Breast epithelium (tissue), 4 donors: ENCODE results near the gene MED23. TPM values are rescaled to one million over a fixed set of nuclear protein-coding genes. Genes with fewer than 3 reads are reported as not detected.

ENCODE experiments used
- DNase-seq, 2 donors: peaks; one replicate each; pipeline ENCODE4 v3.0.0-alpha.2; 2019; ENCODE audit warnings: low spot score in 2 of 2
- H3K27ac ChIP-seq, 2 donors: fragments of 200-600 bp; sonication (generic) in 1 of 2; one replicate each; pipeline ENCODE4 v1.5.1; 2016 to 2019; ENCODE audit warnings: mild to moderate bottlenecking in 1 of 2
- H3K27me3 ChIP-seq, 2 donors: fragments of 200-600 bp; sonication (generic) in 1 of 2; one replicate each; pipeline versions ENCODE4 v1.5.1 to v1.6.0; 2017 to 2019; ENCODE audit warnings: control low read depth in 1 of 2, mild to moderate bottlenecking in 1 of 2
- H3K36me3 ChIP-seq: fragments of 200-600 bp; one replicate; pipeline ENCODE4 v1.5.1; 2019
- H3K4me1 ChIP-seq, 2 donors: fragments of 200-600 bp; sonication (generic); one replicate each; pipeline ENCODE4 v1.5.1; 2016 to 2019; ENCODE audit warnings: control low read depth in 1 of 2
- H3K4me3 ChIP-seq, 3 donors: fragments of 200-600 bp; sonication (generic); 1 replicate in 2 of 3; 2 replicates in 1 of 3; pipeline ENCODE4 v1.5.1; 2016 to 2019; ENCODE audit warnings: mild to moderate bottlenecking in 3 of 3, moderate library complexity in 2 of 3
- H3K9me3 ChIP-seq, 2 donors: fragments of 200-600 bp; sonication (generic) in 1 of 2; one replicate each; pipeline ENCODE4 v1.5.1; 2016 to 2019; ENCODE audit warnings: control low read depth in 1 of 2
- POLR2A ChIP-seq: fragments of 450-650 bp; IDR thresholded peaks from one replicate; pipeline ENCODE4 v1.6.1; 2016; ENCODE audit warnings: antibody characterized with exemption, mild to moderate bottlenecking, moderate library complexity
- POLR2AphosphoS5 ChIP-seq, 3 donors: sonication (generic); formaldehyde crosslinking; IDR thresholded peaks; one replicate each; pipeline ENCODE4 v1.6.1; 2017; ENCODE audit warnings: antibody characterized with exemption in 3 of 3
- intact Hi-C: fragments of 100-400 bp; cut with DNase I; formaldehyde crosslinking; loops from one replicate; pipeline ENCODE4 v1.15.1; 2023; ENCODE audit warnings: low total_unique reads
- total RNA-seq, 3 donors: library from RNA; depleted of rRNA; stranded (reverse); fragments of >200 nt; gene quantifications; one replicate each; pipeline ENCODE4 v1.1.0, GENCODE V29; 2016
- TF ChIP-seq, protein P1 (sequence below), 3 donors: fragments of 450-650 bp; IDR thresholded peaks; one replicate each; pipeline ENCODE4 v1.5.1; 2016 to 2017; ENCODE audit warnings: antibody characterized with exemption in 3 of 3, mild to moderate bottlenecking in 3 of 3, moderate library complexity in 3 of 3

MED23 gene
- total RNA-seq, 3 donors from 2014 or later: 23.7 to 61.8 (median 47.5) TPM

- H3K36me3 ChIP-seq: peaks cover 17% of the 10 kb centered on the region
- no peaks in the 10 kb centered on the region for H3K27me3 ChIP-seq
- TF ChIP-seq POLR2A (no peak), POLR2AphosphoS5 (IDR thresholded peaks at IDR 0.05) (no peak)
- TF ChIP-seq, protein P1, sequence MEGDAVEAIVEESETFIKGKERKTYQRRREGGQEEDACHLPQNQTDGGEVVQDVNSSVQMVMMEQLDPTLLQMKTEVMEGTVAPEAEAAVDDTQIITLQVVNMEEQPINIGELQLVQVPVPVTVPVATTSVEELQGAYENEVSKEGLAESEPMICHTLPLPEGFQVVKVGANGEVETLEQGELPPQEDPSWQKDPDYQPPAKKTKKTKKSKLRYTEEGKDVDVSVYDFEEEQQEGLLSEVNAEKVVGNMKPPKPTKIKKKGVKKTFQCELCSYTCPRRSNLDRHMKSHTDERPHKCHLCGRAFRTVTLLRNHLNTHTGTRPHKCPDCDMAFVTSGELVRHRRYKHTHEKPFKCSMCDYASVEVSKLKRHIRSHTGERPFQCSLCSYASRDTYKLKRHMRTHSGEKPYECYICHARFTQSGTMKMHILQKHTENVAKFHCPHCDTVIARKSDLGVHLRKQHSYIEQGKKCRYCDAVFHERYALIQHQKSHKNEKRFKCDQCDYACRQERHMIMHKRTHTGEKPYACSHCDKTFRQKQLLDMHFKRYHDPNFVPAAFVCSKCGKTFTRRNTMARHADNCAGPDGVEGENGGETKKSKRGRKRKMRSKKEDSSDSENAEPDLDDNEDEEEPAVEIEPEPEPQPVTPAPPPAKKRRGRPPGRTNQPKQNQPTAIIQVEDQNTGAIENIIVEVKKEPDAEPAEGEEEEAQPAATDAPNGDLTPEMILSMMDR (IDR thresholded peaks at IDR 0.05): no peak
- no peaks in the 10 kb centered on the region for H3K9me3 ChIP-seq
- intact Hi-C loops: no loop called here
- DNase-seq: no peak
- no peak overlapping the region for H3K27ac ChIP-seq
- no peaks in the 10 kb centered on the region for H3K4me1 ChIP-seq
- no peak overlapping the region for H3K4me3 ChIP-seq
Observed at GRCh38 chr6:131613296-131613925, 14.6 kb downstream of the MED23 start.

- Histone ChIP-seq H3K27ac (no peak overlapping the region), H3K4me1 (no peaks in the 10 kb centered on the region), H3K9me3 (no peaks in the 10 kb centered on the region), H3K27me3 (no peaks in the 10 kb centered on the region), H3K4me3 (no peak overlapping the region), H3K36me3 (peaks cover 16% of the 10 kb centered on the region)
- no peak for DNase-seq
- no peak for TF ChIP-seq POLR2AphosphoS5 (IDR thresholded peaks at IDR 0.05)
- intact Hi-C loops: no loop called here
Observed at GRCh38 chr6:131602781-131603312, 25.2 kb downstream of the MED23 start.

DNA sequence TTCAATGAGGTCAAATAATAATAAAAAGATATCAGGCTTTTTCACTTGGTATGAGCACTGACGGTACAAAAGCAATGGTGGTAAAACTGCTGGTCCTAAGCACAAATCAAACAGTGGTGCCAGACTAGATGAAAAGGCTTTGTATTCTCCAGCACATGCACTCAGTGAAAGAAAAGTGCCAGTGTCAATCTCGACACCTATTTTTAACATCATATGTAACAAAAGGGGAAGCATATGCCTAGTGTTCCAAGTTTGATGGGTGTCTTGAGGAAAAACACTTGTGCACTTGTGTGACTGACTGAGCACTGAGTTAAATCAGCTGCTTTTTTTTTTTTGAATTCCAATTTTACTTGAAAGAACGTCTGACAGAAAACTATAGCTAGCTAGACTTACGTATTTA lies 27.3 kb downstream of the MED23 start:
- H3K27ac ChIP-seq: no peak overlapping the region
- intact Hi-C loops: no loop called here
- no peaks in the 10 kb centered on the region for H3K9me3 ChIP-seq
- peaks cover 11% of the 10 kb centered on the region for H3K36me3 ChIP-seq
- no peaks in the 10 kb centered on the region for H3K4me1 ChIP-seq
- H3K27me3 ChIP-seq: no peaks in the 10 kb centered on the region
- no peak for DNase-seq
- no peak for TF ChIP-seq POLR2AphosphoS5 (IDR thresholded peaks at IDR 0.05)
- TF ChIP-seq, protein P1 (IDR thresholded peaks at IDR 0.05): no peak
- TF ChIP-seq POLR2A: no peak
- no peak overlapping the region for H3K4me3 ChIP-seq

DNA sequence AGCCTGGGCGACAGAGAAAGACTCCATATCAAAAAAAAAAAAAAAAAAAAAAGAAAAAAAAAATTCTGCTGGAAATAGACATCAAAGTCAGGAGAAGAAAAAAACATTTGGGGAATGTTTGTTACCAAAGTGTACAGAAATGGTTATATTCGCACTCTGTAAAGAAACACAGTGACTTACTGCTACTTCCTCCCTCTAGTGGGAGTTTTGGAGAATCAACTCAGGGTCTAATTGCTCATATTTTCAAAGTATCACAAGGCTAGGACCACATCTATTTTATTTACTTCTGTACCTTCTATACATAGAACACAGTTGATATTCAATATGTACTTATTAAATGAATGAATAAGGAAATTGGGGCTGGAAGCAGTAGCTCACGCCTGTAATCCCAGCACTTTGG lies 30.6 kb downstream of the MED23 start:
- H3K27me3 ChIP-seq: no peaks in the 10 kb centered on the region
- no peaks in the 10 kb centered on the region for H3K4me1 ChIP-seq
- H3K9me3 ChIP-seq: no peaks in the 10 kb centered on the region
- no peak overlapping the region for H3K27ac ChIP-seq
- H3K4me3 ChIP-seq: no peak overlapping the region
- DNase-seq: no peak
- H3K36me3 ChIP-seq: peaks cover 11% of the 10 kb centered on the region
- intact Hi-C loops: no loop called here
- TF ChIP-seq, protein P1 (IDR thresholded peaks at IDR 0.05): no peak
- TF ChIP-seq POLR2AphosphoS5 (IDR thresholded peaks at IDR 0.05): no peak
- TF ChIP-seq POLR2A: no peak

GRCh38 chr6:131594074-131594473 lies 34.0 kb downstream of the MED23 start:
- Histone ChIP-seq H3K4me1 (no peaks in the 10 kb centered on the region), H3K27me3 (no peaks in the 10 kb centered on the region), H3K36me3 (peaks cover 14% of the 10 kb centered on the region), H3K27ac (no peak overlapping the region), H3K9me3 (no peaks in the 10 kb centered on the region), H3K4me3 (no peak overlapping the region)
- no peak for DNase-seq
- no peak for TF ChIP-seq POLR2A
- no peak for TF ChIP-seq POLR2AphosphoS5 (IDR thresholded peaks at IDR 0.05)
- TF ChIP-seq, protein P1 (IDR thresholded peaks at IDR 0.05): no peak
- intact Hi-C loops: no loop called here
